Activated CD4-positive, alpha-beta memory T cell treated with anti-CD3 and anti-CD28 coated beads, Interleukin-2, amount 10 ng/mL, durations not matched to agents 7 days and 5 days (primary cell): ENCODE measurements around the gene SLC4A2. TPM values are rescaled to one million over a fixed set of nuclear protein-coding genes. Genes with fewer than 3 reads are reported as not detected.
A peak's percentile ranks its signal among the peaks of the same experiment; 100 is the strongest.

ENCODE experiments used
- CTCF ChIA-PET: fragments of 350-600 bp; sonication (Branson Sonifier 250); formaldehyde crosslinking; loops from one replicate; lab custom pipeline; 2021; ENCODE audit warnings: antibody characterized with exemption, inconsistent platforms; lab: Charles Lee
- POLR2A ChIA-PET: fragments of 350-600 bp; sonication (Branson Sonifier 250); formaldehyde crosslinking; loops from one replicate; lab custom pipeline; 2021; ENCODE audit warnings: antibody characterized with exemption; lab: Charles Lee
- DNase-seq: peaks from one replicate; pipeline ENCODE4 v3.0.0-alpha.2; 2020
- H3K27ac Mint-ChIP-seq: one replicate; pipeline ENCODE4 v1.8.0; 2021; ENCODE audit warnings: mild to moderate bottlenecking, mixed read lengths
- H3K27me3 Mint-ChIP-seq: one replicate; pipeline ENCODE4 v1.8.0; 2021; ENCODE audit warnings: mixed read lengths
- H3K36me3 Mint-ChIP-seq: one replicate; pipeline ENCODE4 v1.8.0; 2021; ENCODE audit warnings: low read depth, mixed read lengths
- H3K4me1 Mint-ChIP-seq: one replicate; pipeline ENCODE4 v1.8.0; 2021; ENCODE audit warnings: mixed read lengths
- H3K4me3 Mint-ChIP-seq: one replicate; pipeline ENCODE4 v1.8.0; 2021; ENCODE audit warnings: mild to moderate bottlenecking, mixed read lengths
- H3K9me3 Mint-ChIP-seq: one replicate; pipeline ENCODE4 v1.8.0; 2021; ENCODE audit warnings: mixed read lengths
- total RNA-seq, 2 experiments: library from RNA; stranded (reverse); gene quantifications; one replicate each; pipeline ENCODE4 v1.2.3, GENCODE V29; 2021

SLC4A2 gene
- total RNA-seq, 2 experiments from 2014 or later = 94.6 to 109 TPM

GRCh38 chr7:151060416-151061212 lies 1.2 kb downstream of the SLC4A2 start:
- CTCF ChIA-PET = interaction anchor here (0.7 to 1.3 kb wide), 3 partner anchors 20 to 51 kb away, joined by 3 to 5 read pairs (median 3); partner anchors contain the start of genes ABCB8 and FASTK

DNA sequence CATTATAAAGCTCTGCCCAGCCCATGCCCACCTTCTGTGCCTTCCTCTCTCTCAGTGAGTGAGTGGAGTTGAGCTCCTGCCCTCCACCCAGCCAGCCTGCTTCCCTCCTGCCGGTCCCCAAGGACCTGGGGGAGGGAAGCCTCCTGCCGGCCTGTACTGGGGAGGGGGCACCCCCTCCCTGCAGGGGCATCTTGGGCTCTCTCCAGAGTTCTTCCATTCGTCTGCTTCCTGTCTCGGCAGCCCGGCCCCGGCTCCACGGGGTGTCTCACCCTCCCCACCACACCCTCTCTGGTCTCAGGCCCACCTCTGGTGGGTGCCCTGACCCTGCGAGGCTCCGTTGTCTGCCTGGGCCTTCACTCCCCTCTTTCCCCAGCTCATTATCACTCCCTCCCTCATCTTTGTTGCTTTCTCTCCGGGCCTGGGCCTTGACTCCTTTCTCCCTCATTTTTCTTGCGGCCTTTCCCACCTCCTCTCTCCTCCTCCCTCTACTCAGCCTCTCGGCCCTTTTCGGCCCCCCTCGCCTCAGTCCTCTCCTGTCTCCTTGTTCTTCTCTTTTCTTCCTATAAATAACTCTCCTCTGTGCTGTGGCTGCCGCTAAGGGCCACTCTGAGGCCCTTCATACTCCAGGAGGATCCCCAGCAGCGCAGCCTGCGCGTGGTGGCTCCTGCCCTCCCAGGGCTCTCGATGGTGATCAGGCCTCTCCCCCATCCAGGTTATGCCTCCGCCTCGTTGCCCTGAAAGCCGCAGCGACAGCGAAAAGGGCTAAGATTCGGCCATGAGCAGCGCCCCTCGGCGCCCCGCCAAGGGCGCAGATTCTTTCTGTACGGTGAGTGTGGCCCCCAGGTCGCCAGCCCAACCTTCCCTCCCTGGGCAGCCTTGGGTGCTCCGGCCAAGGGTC lies 2.1 kb downstream of the SLC4A2 start:
- ChIA-PET CTCF (interaction anchor here (0.7 to 1.3 kb wide), 2 partner anchors 19 to 33 kb away, joined by 3 to 5 read pairs; partner anchors contain the start of genes ABCB8 and FASTK), POLR2A (interaction anchor here (1.6 to 3.0 kb wide), 2 partner anchors 29 to 51 kb away, joined by 5 to 8 read pairs; no protein-coding TSS in a partner anchor)
- Mint-ChIP-seq H3K27me3 (no peaks in the 10 kb centered on the region), H3K4me1 (peaks cover 37% of the 10 kb centered on the region), H3K9me3 (no peaks in the 10 kb centered on the region), H3K27ac (peak overlapping the region; percentile 34), H3K4me3 (peak overlapping the region; percentile 84), H3K36me3 (peaks cover 25% of the 10 kb centered on the region)
- no peak for DNase-seq

More at GRCh38 chr7:151060416-151061212, 1.2 kb downstream of the SLC4A2 start:
- peaks cover 40% of the 10 kb centered on the region for H3K4me1 Mint-ChIP-seq
- no peaks in the 10 kb centered on the region for H3K9me3 Mint-ChIP-seq
- peaks cover 24% of the 10 kb centered on the region for H3K36me3 Mint-ChIP-seq
- POLR2A ChIA-PET = interaction anchor here (0.9 to 3.0 kb wide), 5 partner anchors 20 to 50 kb away, joined by 4 to 13 read pairs (median 5); partner anchors contain the start of genes ABCB8 and FASTK
- no peaks in the 10 kb centered on the region for H3K27me3 Mint-ChIP-seq
- peak; percentile 24 for DNase-seq
- H3K27ac Mint-ChIP-seq = peak overlapping the region; percentile 52
- H3K4me3 Mint-ChIP-seq = peak overlapping the region; percentile 84

DNA sequence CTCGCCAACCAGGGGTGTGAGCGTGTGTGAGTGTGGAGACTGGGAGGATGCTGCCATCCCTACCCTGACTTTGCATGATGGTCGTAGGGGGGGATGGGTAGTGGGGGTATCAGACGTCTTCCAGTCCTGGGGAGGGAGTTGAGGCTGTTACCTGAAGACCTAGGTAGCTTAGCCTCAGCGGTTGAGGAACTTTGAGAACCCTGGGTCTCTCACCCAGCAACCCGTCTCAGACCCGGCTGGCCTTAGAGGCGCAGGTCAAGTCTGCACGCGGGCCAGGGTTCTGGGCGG lies 2.7 kb downstream of the SLC4A2 start:
- CTCF ChIA-PET = no interaction called here
- H3K27me3 Mint-ChIP-seq = no peaks in the 10 kb centered on the region
- POLR2A ChIA-PET = interaction anchor here (0.9 to 1.1 kb wide), 2 partner anchors 16 to 33 kb away, joined by 3 to 5 read pairs; no protein-coding TSS in a partner anchor
- no peak overlapping the region for H3K27ac Mint-ChIP-seq
- H3K4me3 Mint-ChIP-seq = peak overlapping the region; percentile 17
- peaks cover 25% of the 10 kb centered on the region for H3K36me3 Mint-ChIP-seq
- H3K9me3 Mint-ChIP-seq = no peaks in the 10 kb centered on the region
- DNase-seq = no peak
- peaks cover 31% of the 10 kb centered on the region for H3K4me1 Mint-ChIP-seq

GRCh38 chr7:151062399-151063211 lies 3.2 kb downstream of the SLC4A2 start:
- Mint-ChIP-seq H3K27ac (no peak overlapping the region), H3K4me3 (no peak overlapping the region), H3K27me3 (no peaks in the 10 kb centered on the region), H3K36me3 (peaks cover 26% of the 10 kb centered on the region), H3K9me3 (no peaks in the 10 kb centered on the region), H3K4me1 (peaks cover 27% of the 10 kb centered on the region)
- DNase-seq = no peak
- ChIA-PET CTCF (no interaction called here), POLR2A (interaction anchor here (0.8 to 1.1 kb wide), 3 partner anchors 12 to 32 kb away, joined by 3 to 5 read pairs (median 3); no protein-coding TSS in a partner anchor)

GRCh38 chr7:151063212-151063561 lies 3.8 kb downstream of the SLC4A2 start:
- POLR2A ChIA-PET = interaction anchor here (0.8 to 1.1 kb wide), 2 partner anchors 12 to 15 kb away, joined by 3 to 5 read pairs; no protein-coding TSS in a partner anchor
- H3K27ac Mint-ChIP-seq = no peak overlapping the region
- CTCF ChIA-PET = no interaction called here
- peaks cover 30% of the 10 kb centered on the region for H3K36me3 Mint-ChIP-seq
- no peak for DNase-seq
- H3K9me3 Mint-ChIP-seq = no peaks in the 10 kb centered on the region
- no peak overlapping the region for H3K4me3 Mint-ChIP-seq
- no peaks in the 10 kb centered on the region for H3K27me3 Mint-ChIP-seq
- H3K4me1 Mint-ChIP-seq = peaks cover 27% of the 10 kb centered on the region

GRCh38 chr7:151064454-151064853 lies 5.1 kb downstream of the SLC4A2 start:
- CTCF ChIA-PET = no interaction called here
- Mint-ChIP-seq H3K4me3 (no peak overlapping the region), H3K4me1 (peaks cover 18% of the 10 kb centered on the region), H3K27me3 (no peaks in the 10 kb centered on the region), H3K27ac (no peak overlapping the region), H3K9me3 (no peaks in the 10 kb centered on the region), H3K36me3 (peaks cover 35% of the 10 kb centered on the region)
- POLR2A ChIA-PET = no interaction called here
- no peak for DNase-seq

DNA sequence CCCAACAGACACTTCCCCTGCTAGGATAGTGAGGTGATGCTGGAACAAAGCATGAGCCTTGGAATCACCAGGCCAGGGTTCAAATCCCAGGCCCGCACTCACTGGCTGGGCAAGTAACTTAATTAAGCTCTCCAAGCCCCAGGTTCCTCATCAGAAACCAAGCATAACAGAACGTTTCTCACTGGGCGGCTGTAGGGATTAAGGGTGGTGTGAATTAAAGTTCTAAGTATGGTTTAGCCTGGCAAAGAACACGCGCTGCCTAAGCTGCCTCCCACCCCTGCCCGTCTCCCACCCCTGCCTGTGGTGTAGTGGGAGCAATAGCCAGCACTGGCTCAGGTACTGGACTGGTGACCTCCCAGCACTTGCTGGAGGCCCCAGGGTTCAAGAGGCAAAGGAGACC lies 5.6 kb downstream of the SLC4A2 start:
- Mint-ChIP-seq H3K4me1 (peaks cover 18% of the 10 kb centered on the region), H3K36me3 (peaks cover 35% of the 10 kb centered on the region), H3K9me3 (no peaks in the 10 kb centered on the region), H3K27me3 (no peaks in the 10 kb centered on the region), H3K4me3 (no peak overlapping the region), H3K27ac (no peak overlapping the region)
- POLR2A ChIA-PET = no interaction called here
- DNase-seq = no peak
- CTCF ChIA-PET = no interaction called here

DNA sequence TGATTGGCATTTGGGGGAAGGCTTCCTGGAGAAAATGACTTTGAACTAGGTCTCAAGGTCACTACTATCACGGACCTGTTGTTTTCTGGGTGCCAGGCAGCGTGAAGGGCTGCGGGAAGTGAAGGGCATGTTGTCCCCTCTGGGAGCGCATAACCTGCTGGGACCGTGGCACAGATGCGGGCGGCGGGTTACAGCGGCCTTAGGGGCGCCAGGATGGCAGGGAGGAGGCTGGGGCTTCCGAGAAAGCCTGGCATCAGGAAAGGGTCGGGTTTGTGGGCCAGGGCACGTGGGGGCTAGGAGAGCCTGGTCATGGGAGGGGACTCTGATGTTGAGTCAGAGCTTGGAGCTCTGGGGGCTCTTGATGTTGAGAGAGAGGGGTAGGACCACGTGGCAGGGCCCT lies 6.1 kb downstream of the SLC4A2 start:
- H3K27me3 Mint-ChIP-seq = no peaks in the 10 kb centered on the region
- ChIA-PET POLR2A (interaction anchor here (0.9 kb wide), 1 partner anchor 15 kb away, joined by 4 read pairs; the partner anchor contains the start of gene FASTK), CTCF (no interaction called here)
- DNase-seq = no peak
- peaks cover 37% of the 10 kb centered on the region for H3K36me3 Mint-ChIP-seq
- H3K4me3 Mint-ChIP-seq = no peak overlapping the region
- no peaks in the 10 kb centered on the region for H3K9me3 Mint-ChIP-seq
- peaks cover 14% of the 10 kb centered on the region for H3K4me1 Mint-ChIP-seq
- no peak overlapping the region for H3K27ac Mint-ChIP-seq

DNA sequence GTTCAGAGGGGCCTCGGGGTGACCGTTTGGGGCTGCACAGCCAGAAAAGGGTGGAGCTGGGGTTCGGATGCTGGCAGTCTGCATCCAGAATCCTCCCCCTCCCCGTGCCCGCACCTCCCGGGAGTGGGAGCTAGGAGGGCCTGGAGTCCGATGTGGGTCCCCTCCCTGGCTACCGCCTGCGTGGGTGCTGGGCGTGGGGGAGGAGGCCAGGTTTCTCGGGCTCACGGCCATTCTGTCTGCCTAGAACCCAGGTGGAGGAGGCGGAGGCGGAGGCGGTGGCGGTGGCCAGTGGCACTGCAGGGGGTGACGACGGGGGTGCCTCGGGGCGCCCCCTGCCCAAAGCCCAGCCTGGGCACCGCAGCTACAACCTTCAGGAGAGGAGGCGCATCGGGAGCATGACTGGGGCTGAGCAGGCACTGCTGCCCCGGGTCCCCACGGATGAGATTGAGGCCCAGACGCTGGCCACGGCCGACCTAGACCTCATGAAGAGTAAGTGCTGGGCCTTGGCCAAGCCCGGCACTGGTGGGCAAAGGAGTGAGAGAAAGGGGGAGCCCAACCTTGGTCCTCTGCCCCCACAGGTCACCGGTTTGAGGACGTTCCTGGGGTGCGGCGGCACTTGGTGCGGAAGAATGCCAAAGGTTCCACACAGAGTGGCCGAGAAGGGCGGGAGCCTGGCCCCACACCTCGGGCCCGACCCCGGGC lies 7.0 kb downstream of the SLC4A2 start:
- CTCF ChIA-PET = no interaction called here
- DNase-seq = no peak
- H3K4me3 Mint-ChIP-seq = no peak overlapping the region

GRCh38 chr7:151068069-151068773 lies 8.8 kb downstream of the SLC4A2 start:
- ChIA-PET POLR2A (no interaction called here), CTCF (interaction anchor here (1.1 kb wide), 1 partner anchor 40 kb away, joined by 3 read pairs; the partner anchor contains the start of gene ABCB8)
- Mint-ChIP-seq H3K27me3 (no peaks in the 10 kb centered on the region), H3K4me3 (no peak overlapping the region), H3K36me3 (peaks cover 39% of the 10 kb centered on the region), H3K9me3 (no peaks in the 10 kb centered on the region), H3K27ac (no peak overlapping the region), H3K4me1 (no peaks in the 10 kb centered on the region)
- DNase-seq = no peak

More for the DNA sequence above, 7.0 kb downstream of the SLC4A2 start:
- POLR2A ChIA-PET = interaction anchor here (0.9 kb wide), 1 partner anchor 14 kb away, joined by 4 read pairs; the partner anchor contains the start of gene FASTK
- Mint-ChIP-seq H3K27me3 (no peaks in the 10 kb centered on the region), H3K27ac (no peak overlapping the region), H3K36me3 (peaks cover 38% of the 10 kb centered on the region), H3K4me1 (peaks cover 6% of the 10 kb centered on the region), H3K9me3 (no peaks in the 10 kb centered on the region)

DNA sequence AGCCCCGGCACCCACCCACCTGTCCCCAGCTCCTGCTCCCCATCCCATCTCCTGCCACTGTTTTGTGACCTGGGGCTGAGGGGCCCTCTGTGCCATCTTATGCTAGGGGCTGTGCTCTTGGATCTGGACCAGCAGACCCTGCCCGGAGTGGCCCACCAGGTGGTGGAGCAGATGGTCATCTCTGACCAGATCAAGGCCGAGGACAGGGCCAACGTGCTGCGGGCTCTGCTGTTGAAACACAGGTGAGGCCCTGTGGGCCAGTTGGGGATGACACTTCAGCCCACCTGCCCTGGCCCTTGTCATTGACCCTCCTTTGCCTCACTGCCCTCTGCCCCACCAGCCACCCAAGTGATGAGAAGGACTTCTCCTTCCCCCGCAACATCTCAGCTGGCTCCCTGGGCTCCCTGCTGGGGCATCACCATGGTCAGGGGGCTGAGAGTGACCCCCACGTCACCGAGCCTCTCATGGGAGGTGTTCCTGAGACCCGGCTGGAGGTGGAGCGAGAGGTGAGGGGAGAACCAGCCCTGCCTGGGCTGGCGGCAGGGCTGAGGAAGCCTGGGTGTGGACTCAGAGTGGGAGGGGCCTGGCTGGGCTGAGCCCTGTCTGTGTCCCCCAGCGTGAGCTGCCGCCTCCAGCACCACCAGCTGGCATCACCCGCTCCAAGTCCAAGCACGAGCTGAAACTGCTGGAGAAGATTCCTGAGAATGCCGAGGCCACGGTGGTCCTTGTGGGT lies 10.6 kb downstream of the SLC4A2 start:
- no peak overlapping the region for H3K27ac Mint-ChIP-seq
- no peak for DNase-seq
- CTCF ChIA-PET = no interaction called here
- H3K9me3 Mint-ChIP-seq = no peaks in the 10 kb centered on the region
- no peak overlapping the region for H3K4me3 Mint-ChIP-seq
- peaks cover 37% of the 10 kb centered on the region for H3K36me3 Mint-ChIP-seq
- no peaks in the 10 kb centered on the region for H3K27me3 Mint-ChIP-seq
- POLR2A ChIA-PET = interaction anchor here (1.4 kb wide), 1 partner anchor 10 kb away, joined by 4 read pairs; no protein-coding TSS in a partner anchor
- no peaks in the 10 kb centered on the region for H3K4me1 Mint-ChIP-seq
